Measurements from ENCODE around the gene SEMA4G.

The SEMA4G gene

GRCh38 chr10:101007099-101007711 is 37.9 kb downstream of the SEMA4G start:
- 0 out of 2 replicates have a peak, but pooled peaks cover 1% of the 10 kb centered on the region for H3K4me1 ChIP-seq (ENCODE audit: control insufficient read depth, insufficient read depth, low read length)
- H3K27me3 ChIP-seq (ENCODE audit: control insufficient read depth, insufficient read depth, low read length) = no peaks in the 10 kb centered on the region
- DNase-seq (ENCODE audit: low read depth, low spot score) = no peak
- WGBS (ENCODE audit: insufficient coverage, insufficient read length) = no CpG with 5 or more reads among the region's 11 CpGs
- H3K36me3 ChIP-seq (ENCODE audit: control insufficient read depth, insufficient read depth, low read length) = peaks cover 32% of the 10 kb centered on the region
- no peak overlapping the region for H3K27ac ChIP-seq (ENCODE audit: low read length)
- H3K9me3 ChIP-seq (ENCODE audit: control insufficient read depth, insufficient read depth, low read length) = no peaks in the 10 kb centered on the region
- H3K4me3 ChIP-seq (ENCODE audit: low read length) = no peak overlapping the region

GRCh38 chr10:101007915-101008822 is 38.9 kb downstream of the SEMA4G start:
- Histone ChIP-seq H3K4me1 (ENCODE audit: control insufficient read depth, insufficient read depth, low read length) (0 out of 2 replicates have a peak, but pooled peaks cover 1% of the 10 kb centered on the region), H3K4me3 (ENCODE audit: low read length) (no peak overlapping the region), H3K27ac (ENCODE audit: low read length) (no peak overlapping the region), H3K36me3 (ENCODE audit: control insufficient read depth, insufficient read depth, low read length) (peaks cover 26% of the 10 kb centered on the region), H3K9me3 (ENCODE audit: control insufficient read depth, insufficient read depth, low read length) (no peaks in the 10 kb centered on the region), H3K27me3 (ENCODE audit: control insufficient read depth, insufficient read depth, low read length) (no peaks in the 10 kb centered on the region)
- no CpG with 5 or more reads among the region's 13 CpGs for WGBS (ENCODE audit: insufficient coverage, insufficient read length)
- no peak for DNase-seq (ENCODE audit: low read depth, low spot score)

- Histone ChIP-seq H3K27ac (ENCODE audit: low read length) (no peak overlapping the region), H3K4me1 (ENCODE audit: control insufficient read depth, insufficient read depth, low read length) (peaks cover 3% of the 10 kb centered on the region; the same call in 1 of the 2 replicates), H3K36me3 (ENCODE audit: control insufficient read depth, insufficient read depth, low read length) (peaks cover 19% of the 10 kb centered on the region), H3K4me3 (ENCODE audit: low read length) (no peak overlapping the region), H3K9me3 (ENCODE audit: control insufficient read depth, insufficient read depth, low read length) (no peaks in the 10 kb centered on the region), H3K27me3 (ENCODE audit: control insufficient read depth, insufficient read depth, low read length) (no peaks in the 10 kb centered on the region)
- no peak for DNase-seq (ENCODE audit: low read depth, low spot score)
- WGBS (ENCODE audit: insufficient coverage, insufficient read length) = no CpG with 5 or more reads among the region's 6 CpGs
Measured at GRCh38 chr10:101008823-101009423, 39.6 kb downstream of the SEMA4G start.

GRCh38 chr10:101010329-101010728 is 41.0 kb downstream of the SEMA4G start:
- Histone ChIP-seq H3K27ac (ENCODE audit: low read length) (no peak overlapping the region), H3K4me3 (ENCODE audit: low read length) (no peak overlapping the region), H3K36me3 (ENCODE audit: control insufficient read depth, insufficient read depth, low read length) (peaks cover 15% of the 10 kb centered on the region), H3K9me3 (ENCODE audit: control insufficient read depth, insufficient read depth, low read length) (no peaks in the 10 kb centered on the region), H3K4me1 (ENCODE audit: control insufficient read depth, insufficient read depth, low read length) (peaks cover 3% of the 10 kb centered on the region; the same call in 1 of the 2 replicates), H3K27me3 (ENCODE audit: control insufficient read depth, insufficient read depth, low read length) (no peaks in the 10 kb centered on the region)
- DNase-seq (ENCODE audit: low read depth, low spot score) = no peak
- no CpG with 5 or more reads among the region's 22 CpGs for WGBS (ENCODE audit: insufficient coverage, insufficient read length)

GRCh38 chr10:101011517-101012423 is 42.5 kb downstream of the SEMA4G start:
- no peak for DNase-seq (ENCODE audit: low read depth, low spot score)
- Histone ChIP-seq H3K36me3 (ENCODE audit: control insufficient read depth, insufficient read depth, low read length) (peaks cover 1% of the 10 kb centered on the region; the same call in 1 of the 2 replicates), H3K27ac (ENCODE audit: low read length) (no peak overlapping the region), H3K27me3 (ENCODE audit: control insufficient read depth, insufficient read depth, low read length) (peaks cover 1% of the 10 kb centered on the region; the same call in 1 of the 2 replicates), H3K4me3 (ENCODE audit: low read length) (no peak overlapping the region), H3K4me1 (ENCODE audit: control insufficient read depth, insufficient read depth, low read length) (peaks cover 3% of the 10 kb centered on the region; the same call in 1 of the 2 replicates), H3K9me3 (ENCODE audit: control insufficient read depth, insufficient read depth, low read length) (no peaks in the 10 kb centered on the region)
- WGBS (ENCODE audit: insufficient coverage, insufficient read length) = no CpG with 5 or more reads among the region's 22 CpGs

- H3K4me3 ChIP-seq (ENCODE audit: low read length) = no peak overlapping the region
- H3K4me1 ChIP-seq (ENCODE audit: control insufficient read depth, insufficient read depth, low read length) = peaks cover 3% of the 10 kb centered on the region; the same call in 1 of the 2 replicates
- peaks cover 5% of the 10 kb centered on the region; the same call in 1 of the 2 replicates for H3K27me3 ChIP-seq (ENCODE audit: control insufficient read depth, insufficient read depth, low read length)
- H3K9me3 ChIP-seq (ENCODE audit: control insufficient read depth, insufficient read depth, low read length) = no peaks in the 10 kb centered on the region
- no peaks in the 10 kb centered on the region for H3K36me3 ChIP-seq (ENCODE audit: control insufficient read depth, insufficient read depth, low read length)
- WGBS (ENCODE audit: insufficient coverage, insufficient read length) = no CpG with 5 or more reads among the region's 14 CpGs
- DNase-seq (ENCODE audit: low read depth, low spot score) = no peak
- no peak overlapping the region for H3K27ac ChIP-seq (ENCODE audit: low read length)
Measured at GRCh38 chr10:101012525-101013364, 43.4 kb downstream of the SEMA4G start.

DNA sequence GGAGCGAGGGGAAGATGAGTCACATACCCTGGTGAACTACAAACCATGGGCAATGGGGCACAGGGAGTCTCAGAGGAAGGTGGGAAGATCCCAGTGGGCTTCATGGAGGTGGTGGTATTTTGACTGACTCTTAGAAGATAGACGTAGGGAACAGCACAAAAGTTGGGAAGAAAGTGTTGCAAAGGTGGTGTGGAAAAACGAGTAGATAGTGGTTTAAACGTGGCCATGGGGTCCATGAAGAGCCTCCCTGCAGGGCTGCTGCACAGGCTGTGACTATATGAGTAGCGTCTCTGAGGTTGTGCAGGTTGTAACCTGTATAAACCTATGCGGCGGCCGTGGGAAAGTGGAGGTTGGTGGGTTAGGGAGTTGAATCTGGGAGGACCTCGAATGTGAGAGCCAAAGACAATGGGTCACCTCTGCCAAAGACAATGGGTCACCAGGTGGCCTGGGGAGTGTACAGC is 44.1 kb downstream of the SEMA4G start:
- peaks cover 12% of the 10 kb centered on the region; the same call in 1 of the 2 replicates for H3K27me3 ChIP-seq (ENCODE audit: control insufficient read depth, insufficient read depth, low read length)
- DNase-seq (ENCODE audit: low read depth, low spot score) = no peak
- H3K36me3 ChIP-seq (ENCODE audit: control insufficient read depth, insufficient read depth, low read length) = no peaks in the 10 kb centered on the region
- WGBS (ENCODE audit: insufficient coverage, insufficient read length) = 100% methylated on average over 1 of the region's 9 CpGs
- H3K9me3 ChIP-seq (ENCODE audit: control insufficient read depth, insufficient read depth, low read length) = no peaks in the 10 kb centered on the region
- H3K4me3 ChIP-seq (ENCODE audit: low read length) = no peak overlapping the region
- H3K27ac ChIP-seq (ENCODE audit: low read length) = no peak overlapping the region
- H3K4me1 ChIP-seq (ENCODE audit: control insufficient read depth, insufficient read depth, low read length) = peaks cover 3% of the 10 kb centered on the region; the same call in 1 of the 2 replicates

DNA sequence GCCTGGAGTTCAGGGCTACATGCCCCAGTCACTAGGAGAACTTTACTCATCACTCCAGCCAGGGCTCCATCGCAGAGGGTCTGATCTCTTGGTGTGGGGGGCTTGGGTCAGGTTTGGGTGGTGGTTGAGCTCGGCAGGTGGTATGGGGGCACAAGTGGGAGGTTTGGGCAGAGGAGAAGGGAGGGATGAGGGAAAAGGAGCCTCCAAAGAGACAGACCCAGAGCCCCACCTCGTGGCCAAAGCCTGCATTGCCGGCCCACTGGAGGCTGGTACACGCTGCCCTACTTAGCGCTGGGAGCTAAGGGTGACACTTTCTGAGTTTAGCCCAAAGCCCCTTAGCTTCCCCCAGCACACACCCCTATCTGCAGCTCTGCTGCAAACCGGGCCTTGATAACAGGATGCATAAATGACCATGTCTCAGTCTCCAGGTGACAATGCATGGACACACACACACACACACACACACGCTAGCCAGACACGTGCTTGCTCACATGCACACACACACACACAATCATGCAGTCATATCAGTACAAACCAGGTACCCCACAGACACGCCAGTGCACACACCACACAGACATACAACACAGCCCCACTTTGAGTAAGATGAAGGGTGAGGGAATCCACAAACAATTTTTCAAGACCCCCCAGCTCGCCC is 45.1 kb downstream of the SEMA4G start:
- Histone ChIP-seq H3K4me1 (ENCODE audit: control insufficient read depth, insufficient read depth, low read length) (peaks cover 2% of the 10 kb centered on the region; the same call in 1 of the 2 replicates), H3K27ac (ENCODE audit: low read length) (no peak overlapping the region), H3K27me3 (ENCODE audit: control insufficient read depth, insufficient read depth, low read length) (peaks cover 16% of the 10 kb centered on the region; the same call in 1 of the 2 replicates), H3K36me3 (ENCODE audit: control insufficient read depth, insufficient read depth, low read length) (no peaks in the 10 kb centered on the region), H3K9me3 (ENCODE audit: control insufficient read depth, insufficient read depth, low read length) (no peaks in the 10 kb centered on the region), H3K4me3 (ENCODE audit: low read length) (no peak overlapping the region)
- WGBS (ENCODE audit: insufficient coverage, insufficient read length) = no CpG with 5 or more reads among the region's 11 CpGs
- no peak for DNase-seq (ENCODE audit: low read depth, low spot score)
